Esophagus muscularis mucosa (tissue), 4 donors: Measurements from ENCODE around the gene PLSCR4. TPM values are rescaled to one million over a fixed set of nuclear protein-coding genes. Genes with fewer than 3 reads are reported as not detected.
A peak's percentile ranks its signal among the peaks of the same experiment; 100 is the strongest.

Source experiments
- DNase-seq: peaks from one replicate; pipeline ENCODE4 v3.0.0-alpha.2; 2017; ENCODE audit errors: extremely low spot score
- H3K27ac ChIP-seq, 4 donors: fragments of 200-600 bp; sonication (generic); replicated peaks in 1 of 4; 1 replicate in 3 of 4; 2 replicates in 1 of 4; pipeline ENCODE4 v1.5.1; 2016 to 2019; ENCODE audit warnings: mild to moderate bottlenecking in 1 of 4
- H3K27me3 ChIP-seq, 4 donors: fragments of 200-600 bp; sonication (generic); one replicate each; pipeline versions ENCODE4 v1.5.1 to v1.6.0; 2016 to 2019
- H3K36me3 ChIP-seq, 4 donors: fragments of 200-600 bp; sonication (generic); one replicate each; pipeline ENCODE4 v1.5.1; 2016 to 2019
- H3K4me1 ChIP-seq, 4 donors: fragments of 200-600 bp; sonication (generic); one replicate each; pipeline ENCODE4 v1.5.1; 2016 to 2019
- H3K4me3 ChIP-seq, 4 donors: fragments of 200-600 bp; sonication (generic); 1 replicate in 2 of 4; 2 replicates in 2 of 4; pipeline ENCODE4 v1.5.1; 2016 to 2019; ENCODE audit warnings: mild to moderate bottlenecking in 4 of 4, moderate library complexity in 1 of 4
- H3K9me3 ChIP-seq, 4 donors: fragments of 200-600 bp; sonication (generic); 1 replicate in 3 of 4; 2 replicates in 1 of 4; pipeline ENCODE4 v1.5.1; 2016 to 2019
- CTCF ChIP-seq, 3 experiments: fragments of 200-600 bp in 2 of 3; fragments of 450-650 bp in 1 of 3; sonication (generic) in 2 of 3; IDR thresholded peaks; one replicate each; pipeline ENCODE4 v1.5.1; 2017 to 2019; ENCODE audit warnings: antibody characterized with exemption in 3 of 3, mild to moderate bottlenecking in 2 of 3, moderate library complexity in 1 of 3
- EP300 ChIP-seq: sonication (generic); formaldehyde crosslinking; IDR thresholded peaks from one replicate; pipeline ENCODE4 v1.6.1; 2017; ENCODE audit warnings: antibody characterized with exemption
- POLR2A ChIP-seq: fragments of 450-650 bp; IDR thresholded peaks from one replicate; pipeline ENCODE4 v1.6.1; 2017; ENCODE audit warnings: antibody characterized with exemption, moderate library complexity, mild to moderate bottlenecking, low read depth
- POLR2AphosphoS5 ChIP-seq, 2 donors: sonication (generic); formaldehyde crosslinking; IDR thresholded peaks; one replicate each; pipeline ENCODE4 v1.6.1; 2017; ENCODE audit warnings: antibody characterized with exemption in 2 of 2
- WGBS: methylation state at CpG from one replicate; pipeline ENCODE4 v1.1.5; 2018; 5-methylcytosine and 5-hydroxymethylcytosine counted together
- intact Hi-C: fragments of 100-400 bp; cut with DNase I; formaldehyde crosslinking; loops from one replicate; pipeline ENCODE4 v1.15.1; 2023
- total RNA-seq, 4 donors: library from RNA; depleted of rRNA; stranded (reverse); fragments of >200 nt; gene quantifications; one replicate each; pipeline versions ENCODE4 v1.1.0 to v1.2.1, GENCODE V29; 2016

PLSCR4 gene
- total RNA-seq, 4 donors from 2014 or later: 43.5 to 71.4 (median 63.0) TPM

- no peak for DNase-seq
- intact Hi-C loops: no loop called here
- TF ChIP-seq POLR2A (no peak), EP300 (no peak), POLR2AphosphoS5 (IDR thresholded peaks at IDR 0.05) (no peak), CTCF (IDR thresholded peaks at IDR 0.05) (no peak)
- Histone ChIP-seq H3K27ac (no peak overlapping the region), H3K4me3 (no peak overlapping the region), H3K4me1 (peaks cover 0 to 1% (median 0%) of the 10 kb centered on the region in 4 donors), H3K27me3 (no peaks in the 10 kb centered on the region), H3K36me3 (no peaks in the 10 kb centered on the region), H3K9me3 (no peaks in the 10 kb centered on the region)
- WGBS: 94% methylated on average over 1 of the region's 1 CpG
These were observed 78.3 kb downstream of the PLSCR4 start for GRCh38 chr3:146172586-146172985.

GRCh38 chr3:146170591-146170990 lies 80.3 kb downstream of the PLSCR4 start:
- intact Hi-C loops: no loop called here
- no peaks in the 10 kb centered on the region for H3K9me3 ChIP-seq
- no peak overlapping the region for H3K4me3 ChIP-seq
- no peak for DNase-seq
- H3K27me3 ChIP-seq: no peaks in the 10 kb centered on the region
- TF ChIP-seq CTCF (IDR thresholded peaks at IDR 0.05) (no peak), POLR2AphosphoS5 (IDR thresholded peaks at IDR 0.05) (no peak), EP300 (no peak), POLR2A (no peak)
- H3K27ac ChIP-seq: no peak overlapping the region
- 83% methylated on average over 1 of the region's 1 CpG for WGBS
- H3K4me1 ChIP-seq: peaks cover 0 to 18% (median 16%) of the 10 kb centered on the region in 4 donors
- no peaks in the 10 kb centered on the region for H3K36me3 ChIP-seq

- no peaks in the 10 kb centered on the region for H3K27me3 ChIP-seq
- no peaks in the 10 kb centered on the region for H3K9me3 ChIP-seq
- H3K4me3 ChIP-seq: no peak overlapping the region
- peaks cover 3 to 25% (median 23%) of the 10 kb centered on the region in 4 donors for H3K4me1 ChIP-seq
- no peak for DNase-seq
- intact Hi-C loops: no loop called here
- TF ChIP-seq POLR2AphosphoS5 (IDR thresholded peaks at IDR 0.05): no peak
- TF ChIP-seq CTCF (IDR thresholded peaks at IDR 0.05): no peak
- no peak for TF ChIP-seq POLR2A
- no peak for TF ChIP-seq EP300
- no peaks in the 10 kb centered on the region for H3K36me3 ChIP-seq
- no peak overlapping the region for H3K27ac ChIP-seq
- WGBS: 80% methylated on average over 1 of the region's 1 CpG
These were observed 81.0 kb downstream of the PLSCR4 start for GRCh38 chr3:146169891-146170290.

- no peak for TF ChIP-seq POLR2AphosphoS5 (IDR thresholded peaks at IDR 0.05)
- no peak for TF ChIP-seq EP300
- TF ChIP-seq CTCF (IDR thresholded peaks at IDR 0.05): no peak
- TF ChIP-seq POLR2A: no peak
These were observed 84.1 kb downstream of the PLSCR4 start for GRCh38 chr3:146166826-146167225.

GRCh38 chr3:146166415-146166821 lies 84.5 kb downstream of the PLSCR4 start:
- intact Hi-C loops: no loop called here
- Histone ChIP-seq H3K27ac (peak overlapping the region; percentile 64 to 97 (median 76)), H3K36me3 (no peaks in the 10 kb centered on the region), H3K4me3 (no peak overlapping the region), H3K27me3 (no peaks in the 10 kb centered on the region), H3K4me1 (peaks cover 13 to 56% (median 54%) of the 10 kb centered on the region in 4 donors), H3K9me3 (no peaks in the 10 kb centered on the region)
- DNase-seq: no peak
- WGBS: 51% methylated on average over 4 of the region's 4 CpGs
- TF ChIP-seq EP300 (no peak), POLR2A (no peak), CTCF (IDR thresholded peaks at IDR 0.05) (no peak), POLR2AphosphoS5 (IDR thresholded peaks at IDR 0.05) (peak; percentile 7 to 62)

More at GRCh38 chr3:146166826-146167225, 84.1 kb downstream of the PLSCR4 start:
- intact Hi-C loops: no loop called here
- no peaks in the 10 kb centered on the region for H3K9me3 ChIP-seq
- no peaks in the 10 kb centered on the region for H3K36me3 ChIP-seq
- H3K4me1 ChIP-seq: peaks cover 12 to 55% (median 52%) of the 10 kb centered on the region in 4 donors
- H3K4me3 ChIP-seq: no peak overlapping the region
- H3K27ac ChIP-seq: peak overlapping the region; percentile 64 to 97 (median 76)
- no peaks in the 10 kb centered on the region for H3K27me3 ChIP-seq
- 46% methylated on average over 3 of the region's 3 CpGs for WGBS
- no peak for DNase-seq
